Lower leg skin (tissue), 3 donors: ENCODE data around the gene C6orf163.

Experiments used
- CTCF ChIP-seq, 3 donors: fragments of 450-650 bp; IDR thresholded peaks; one replicate each; pipeline ENCODE4 v1.5.1; 2016; ENCODE audit warnings: antibody characterized with exemption in 3 of 3, mild to moderate bottlenecking in 3 of 3, moderate library complexity in 2 of 3
- POLR2A ChIP-seq, 2 donors: fragments of 450-650 bp; IDR thresholded peaks; one replicate each; pipeline ENCODE4 v1.6.1; 2016 to 2017; ENCODE audit warnings: antibody characterized with exemption in 2 of 2, mild to moderate bottlenecking in 1 of 2, moderate library complexity in 1 of 2

- no peak for TF ChIP-seq CTCF (IDR thresholded peaks at IDR 0.05)
- TF ChIP-seq POLR2A (IDR thresholded peaks at IDR 0.05): no peak
Observed at GRCh38 chr6:87378947-87379346, 34.3 kb downstream of the C6orf163 start.
